ENCODE results near the gene EML4. TPM values are rescaled to one million over a fixed set of nuclear protein-coding genes. Genes with fewer than 3 reads are reported as not detected.
"Not testable (repeated sequence)": the region's sequence is repeated elsewhere in the genome, so short reads cannot be mapped to it uniquely, and the experiment has no call there.

Gene EML4
- total and polyA plus RNA-seq, 2 donors (not counting 1 experiment from before 2014, with no cell fraction given), result 49.4 to 134 TPM

DNA sequence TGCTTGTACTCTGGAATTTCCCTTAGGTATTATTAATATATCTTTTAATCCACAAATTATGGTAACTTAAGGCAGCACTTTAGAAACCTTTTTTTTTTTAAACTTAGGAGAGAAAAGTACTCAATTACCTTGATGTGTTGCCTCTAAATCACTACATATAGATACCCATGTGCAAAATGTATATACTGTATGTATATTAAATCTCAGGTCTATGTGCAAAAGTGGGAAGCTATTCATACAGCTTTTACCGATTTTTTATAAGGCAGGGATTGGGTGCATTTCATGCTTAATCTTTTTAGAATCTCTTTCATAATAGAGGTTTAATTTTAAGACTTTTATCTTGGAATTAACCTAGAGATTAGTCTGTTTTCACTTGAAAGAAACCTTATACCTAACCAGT is 3.4 kb downstream of the EML4 start:
- Histone ChIP-seq H2AFZ (ENCODE audit: insufficient read depth, low read depth, low read length, poor library complexity, severe bottlenecking) (no peak overlapping the region), H3K79me2 (ENCODE audit: control insufficient read depth, insufficient read depth, low read length) (peaks cover 79% of the 10 kb centered on the region), H3K27ac (ENCODE audit: low read length in 2 of 2) (peak overlapping the region; percentile 88 to 91), H4K20me1 (ENCODE audit: control insufficient read depth, insufficient read depth, low read length, poor library complexity, severe bottlenecking) (peaks cover 31% of the 10 kb centered on the region), H3K9me3 (ENCODE audit: control extremely low read depth in 1 of 3, control insufficient read depth in 2 of 3, insufficient read depth in 1 of 3, low read length in 2 of 3) (peaks cover 0 to 5% (median 0%) of the 10 kb centered on the region in 3 donors), H3K4me2 (replicated peaks; ENCODE audit: low read depth, low read length, poor library complexity, severe bottlenecking) (peak overlapping the region; percentile 90), H3K9ac (ENCODE audit: low read length) (peak overlapping the region; percentile 92), H3K4me3 (ENCODE audit: control extremely low read depth in 1 of 5, extremely low read depth in 1 of 5, insufficient read depth in 1 of 5, low read depth in 2 of 5, low read length in 4 of 5) (peak overlapping the region in 1 of 5 experiments; percentile 98), H3K4me1 (ENCODE audit: control insufficient read depth in 2 of 2, insufficient read depth in 2 of 2, low read length in 2 of 2) (peaks cover 43 to 57% of the 10 kb centered on the region in 2 donors), H3K27me3 (replicated peaks in 1 of 4; ENCODE audit: control extremely low read depth in 1 of 4, control insufficient read depth in 3 of 4, insufficient read depth in 4 of 4, low read length in 3 of 4) (no peaks in the 10 kb centered on the region), H3K36me3 (replicated peaks in 1 of 2; ENCODE audit: control extremely low read depth in 1 of 2, control insufficient read depth in 1 of 2, extremely low read depth in 1 of 2, insufficient read depth in 2 of 2, low read length in 1 of 2) (peaks cover 2 to 17% of the 10 kb centered on the region in 2 experiments)
- no CpG with 5 or more reads among the region's 1 CpG for WGBS (ENCODE audit: insufficient coverage)
- CTCF ChIA-PET, result interaction anchor here (1.7 to 10.1 kb wide), 5 partner anchors 23 to 303 kb away, joined by 5 to 82 read pairs (median 9); no protein-coding TSS in a partner anchor
- no peaks in the 10 kb centered on the region for H3K27me3 Mint-ChIP-seq
- ATAC-seq (ENCODE audit: low read depth) (no peak), DNase-seq (no peak)
- POLR2A ChIA-PET, result no interaction called here
- TF ChIP-seq EZH2 (IDR thresholded peaks at IDR 0.05; ENCODE audit: borderline replicate concordance, insufficient read depth, low read depth, low read length, poor library complexity, severe bottlenecking), result no peak
- no peak for TF ChIP-seq CTCF (IDR thresholded peaks at IDR 0.05)
- intact Hi-C loops (cut with micrococcal nuclease), result no loop called here
- peak overlapping the region; percentile 78 for H3K27ac Mint-ChIP-seq
- peaks cover 44% of the 10 kb centered on the region for H3K4me1 Mint-ChIP-seq
- no peaks in the 10 kb centered on the region for H3K9me3 Mint-ChIP-seq (ENCODE audit: insufficient read depth)
- H3K4me3 Mint-ChIP-seq, result no peak overlapping the region

GRCh38 chr2:42173467-42173866 is 4.3 kb downstream of the EML4 start:
- H3K27ac Mint-ChIP-seq, result peak overlapping the region; percentile 78
- H3K4me2 ChIP-seq (replicated peaks; ENCODE audit: low read depth, low read length, poor library complexity, severe bottlenecking), result peak overlapping the region; percentile 90
- H3K9me3 ChIP-seq (ENCODE audit: control extremely low read depth in 1 of 3, control insufficient read depth in 2 of 3, insufficient read depth in 1 of 3, low read length in 2 of 3); ATAC-seq (ENCODE audit: low read depth); H2AFZ ChIP-seq (ENCODE audit: insufficient read depth, low read depth, low read length, poor library complexity, severe bottlenecking); H3K27me3 ChIP-seq (replicated peaks in 1 of 4; ENCODE audit: control extremely low read depth in 1 of 4, control insufficient read depth in 3 of 4, insufficient read depth in 4 of 4, low read length in 3 of 4); H3K9me3 Mint-ChIP-seq (ENCODE audit: insufficient read depth); H3K4me3 ChIP-seq (ENCODE audit: control extremely low read depth in 1 of 5, extremely low read depth in 1 of 5, insufficient read depth in 1 of 5, low read depth in 2 of 5, low read length in 4 of 5); intact Hi-C loops (cut with micrococcal nuclease); H3K9ac ChIP-seq (ENCODE audit: low read length); H3K27me3 Mint-ChIP-seq; DNase-seq: not testable (repeated sequence)
- peak overlapping the region in 1 of 2 donors; percentile 91 for H3K27ac ChIP-seq (ENCODE audit: low read length in 2 of 2)
- peaks cover 43 to 55% of the 10 kb centered on the region in 2 donors for H3K4me1 ChIP-seq (ENCODE audit: control insufficient read depth in 2 of 2, insufficient read depth in 2 of 2, low read length in 2 of 2)
- 95% methylated on average over 2 of the region's 2 CpGs for whole genome bisulfite sequencing (ENCODE audit: insufficient coverage)
- H3K79me2 ChIP-seq (ENCODE audit: control insufficient read depth, insufficient read depth, low read length), result peaks cover 88% of the 10 kb centered on the region
- peak overlapping the region; percentile 19 for H3K4me3 Mint-ChIP-seq
- ChIA-PET POLR2A (interaction anchor here (1.1 kb wide), 1 partner anchor 74 kb away, joined by 3 read pairs; no protein-coding TSS in a partner anchor), CTCF (interaction anchor here (1.8 to 10.1 kb wide), 5 partner anchors 9 to 303 kb away, joined by 4 to 82 read pairs (median 8); no protein-coding TSS in a partner anchor)
- H3K4me1 Mint-ChIP-seq, result peaks cover 44% of the 10 kb centered on the region
- H4K20me1 ChIP-seq (ENCODE audit: control insufficient read depth, insufficient read depth, low read length, poor library complexity, severe bottlenecking), result peaks cover 39% of the 10 kb centered on the region
- peaks cover 2 to 20% of the 10 kb centered on the region in 2 experiments for H3K36me3 ChIP-seq (replicated peaks in 1 of 2; ENCODE audit: control extremely low read depth in 1 of 2, control insufficient read depth in 1 of 2, extremely low read depth in 1 of 2, insufficient read depth in 2 of 2, low read length in 1 of 2)
